Endothelial cell of umbilical vein (primary cell): ENCODE measurements around the gene KIF26B. TPM values are rescaled to one million over a fixed set of nuclear protein-coding genes. Genes with fewer than 3 reads are reported as not detected.

Experiments
- BruUV-seq: library from RNA; stranded (reverse); fragments of 400-500 nt; replicated peaks from 2 replicates; lab custom pipeline; 2021; lab: Mats Ljungman, UMichigan
- CTCF ChIA-PET: fragments of 300-600, 350-600 bp; sonication (Branson Sonifier 250); formaldehyde crosslinking; loops from one replicate; lab custom pipeline; 2021; ENCODE audit warnings: antibody characterized with exemption, inconsistent platforms; lab: Charles Lee
- POLR2A ChIA-PET: fragments of 300-600, 350-600 bp; sonication (Branson Sonifier 250); formaldehyde crosslinking; loops from one replicate; lab custom pipeline; 2021; ENCODE audit warnings: antibody characterized with exemption, inconsistent platforms; lab: Charles Lee
- DNase-seq: peaks from one replicate; pipeline ENCODE4 v3.0.0-alpha.2; 2011; ENCODE audit warnings: low read depth, low spot score
- FAIRE-seq: peaks from 2 replicates; lab custom pipeline; 2011; peaks lifted over from hg19 to GRCh38; lab: Jason Lieb, UNC
- H2AFZ ChIP-seq: 2 replicates; pipeline ENCODE4 v1.6.0; 2012; ENCODE audit warnings: low read depth, low read length, control low read depth, inconsistent platforms
- H3K27ac ChIP-seq: 2 replicates; pipeline ENCODE4 v1.5.1; 2011; ENCODE audit warnings: low read depth, mild to moderate bottlenecking, control low read depth, low read length, moderate library complexity; ENCODE audit not compliant: insufficient read depth
- H3K27me3 ChIP-seq, 2 experiments: 2 replicates each; pipeline versions ENCODE4 v1.6.0 to v1.6.1; 2011; ENCODE audit warnings: low read length in 2 of 2, mixed read lengths in 1 of 2; ENCODE audit not compliant: control insufficient read depth in 2 of 2, insufficient read depth in 2 of 2
- H3K36me3 ChIP-seq, 2 experiments: 2 replicates in 1 of 2; 3 replicates in 1 of 2; pipeline ENCODE4 v1.5.1; 2011; ENCODE audit warnings: low read length in 2 of 2, mild to moderate bottlenecking in 1 of 2, moderate library complexity in 1 of 2; ENCODE audit not compliant: control insufficient read depth in 2 of 2, insufficient read depth in 2 of 2; ENCODE audit errors: extremely low read depth in 1 of 2
- H3K4me1 ChIP-seq: 3 replicates; pipeline ENCODE4 v1.5.1; 2011; ENCODE audit warnings: mild to moderate bottlenecking, low read length; ENCODE audit not compliant: control insufficient read depth, insufficient read depth; ENCODE audit errors: extremely low read depth
- H3K4me2 ChIP-seq: 2 replicates; pipeline ENCODE4 v1.6.1; 2011; ENCODE audit warnings: low read length, control low read depth, mixed read lengths; ENCODE audit not compliant: insufficient read depth
- H3K4me3 ChIP-seq, 3 experiments: fragments of 200-600 bp in 1 of 3; sonication (generic), shearing (Covaris generic) in 1 of 3; replicated peaks in 1 of 3; 2 replicates each; pipeline ENCODE4 v1.5.1; 2011 to 2016; ENCODE audit warnings: control low read depth in 3 of 3, low read length in 3 of 3, mild to moderate bottlenecking in 2 of 3, inconsistent platforms in 1 of 3, low read depth in 1 of 3, moderate library complexity in 1 of 3; ENCODE audit not compliant: insufficient read depth in 1 of 3
- H3K79me2 ChIP-seq: 2 replicates; pipeline ENCODE4 v1.6.0; 2012; ENCODE audit warnings: low read length, inconsistent platforms; ENCODE audit not compliant: control insufficient read depth, insufficient read depth
- H3K9ac ChIP-seq: replicated peaks from 2 replicates; pipeline ENCODE3; 2011; ENCODE audit warnings: low read length, control low read depth; ENCODE audit not compliant: insufficient read depth; ENCODE audit errors: extremely low read depth
- H3K9me1 ChIP-seq: replicated peaks from 3 replicates; pipeline ENCODE4 v1.6.0; 2011; ENCODE audit warnings: mild to moderate bottlenecking, low read length; ENCODE audit not compliant: control insufficient read depth, insufficient read depth; ENCODE audit errors: extremely low read depth
- H3K9me3 ChIP-seq: replicated peaks from 2 replicates; pipeline ENCODE4 v1.5.1; 2012; ENCODE audit warnings: low read length, inconsistent platforms; ENCODE audit not compliant: control insufficient read depth, insufficient read depth
- H4K20me1 ChIP-seq: replicated peaks from 2 replicates; pipeline ENCODE3; 2011; ENCODE audit warnings: mild to moderate bottlenecking, low read length; ENCODE audit not compliant: control insufficient read depth, insufficient read depth; ENCODE audit errors: extremely low read depth
- EZH2 ChIP-seq: IDR thresholded peaks from 2 replicates; pipeline ENCODE4 v1.6.1; 2012; ENCODE audit warnings: borderline replicate concordance, low read depth, mild to moderate bottlenecking, moderate library complexity, low read length, inconsistent platforms; ENCODE audit not compliant: severe bottlenecking
- FOS ChIP-seq: IDR thresholded peaks from 2 replicates; pipeline ENCODE4 v1.6.1; 2011; ENCODE audit warnings: mild to moderate bottlenecking, low read length, moderate library complexity, borderline replicate concordance; ENCODE audit not compliant: insufficient read depth
- GATA2 ChIP-seq: IDR thresholded peaks from 2 replicates; pipeline ENCODE4 v1.7.0; 2011; ENCODE audit warnings: low read depth, mild to moderate bottlenecking, moderate library complexity, mixed read lengths, low read length; ENCODE audit not compliant: insufficient read length, insufficient read depth
- JUN ChIP-seq: IDR thresholded peaks from 2 replicates; pipeline ENCODE4 v1.6.1; 2011; ENCODE audit warnings: borderline replicate concordance, low read depth; ENCODE audit not compliant: insufficient read length, insufficient read depth
- MYC ChIP-seq: IDR thresholded peaks from one replicate; pipeline ENCODE4 v1.6.1; 2011; ENCODE audit warnings: mild to moderate bottlenecking, low read depth, low read length
- POLR2A ChIP-seq: IDR thresholded peaks from 2 replicates; pipeline ENCODE4 v1.6.1; 2012; ENCODE audit warnings: low read depth, mild to moderate bottlenecking, control low read depth, low read length
- POLR2AphosphoS5 ChIP-seq: IDR thresholded peaks from 2 replicates; pipeline ENCODE4 v1.6.1; 2012; ENCODE audit warnings: low read depth, mild to moderate bottlenecking, control low read depth, low read length, moderate library complexity; ENCODE audit not compliant: insufficient read depth
- dilution Hi-C: fragments of 300-500 bp; cut with MboI; formaldehyde crosslinking; loops from one replicate; pipeline ENCODE4 v1.15.0; 2019; ENCODE audit warnings: low sequenced_read_pairs; ENCODE audit not compliant: extremely low pct_ligation_motif_present
- intact Hi-C: fragments of 100-400 bp; cut with micrococcal nuclease; formaldehyde crosslinking; loops from one replicate; pipeline ENCODE4 v1.10.0; 2022
- polyA plus RNA-seq, 4 experiments: library from polyadenylated mRNA; depleted of rRNA in 3 of 4; stranded (reverse) in 3 of 4; unstranded in 1 of 4; fragments of >200 nt; gene quantifications; 2 replicates each; pipeline versions ENCODE4 v1.2.1 to v1.2.3, GENCODE V29; 2011 to 2012; ENCODE audit warnings: missing spikeins in 1 of 4
- total RNA-seq: library from RNA; stranded (reverse); gene quantifications from 2 replicates; pipeline ENCODE4 v1.2.3, GENCODE V29; 2021
- TF ChIP-seq, protein P1 (sequence below): IDR thresholded peaks from 2 replicates; pipeline ENCODE4 v1.6.1; 2011; ENCODE audit not compliant: insufficient read depth, insufficient read length
- TF ChIP-seq, protein P2 (sequence below), 2 donors: IDR thresholded peaks; 1 replicate in 1 of 2; 2 replicates in 1 of 2; pipeline ENCODE4 v1.5.1; 2011; ENCODE audit warnings: low read length in 2 of 2, mild to moderate bottlenecking in 2 of 2, moderate library complexity in 2 of 2, control low read depth in 1 of 2, inconsistent platforms in 1 of 2, low read depth in 1 of 2; ENCODE audit not compliant: insufficient read depth in 1 of 2; ENCODE audit errors: extremely low read depth in 1 of 2

The KIF26B gene
- total and polyA plus RNA-seq, 2 donors (not counting 3 experiments of a cell fraction or from before 2014, with no cell fraction given): 0.04 to 0.49 TPM

DNA sequence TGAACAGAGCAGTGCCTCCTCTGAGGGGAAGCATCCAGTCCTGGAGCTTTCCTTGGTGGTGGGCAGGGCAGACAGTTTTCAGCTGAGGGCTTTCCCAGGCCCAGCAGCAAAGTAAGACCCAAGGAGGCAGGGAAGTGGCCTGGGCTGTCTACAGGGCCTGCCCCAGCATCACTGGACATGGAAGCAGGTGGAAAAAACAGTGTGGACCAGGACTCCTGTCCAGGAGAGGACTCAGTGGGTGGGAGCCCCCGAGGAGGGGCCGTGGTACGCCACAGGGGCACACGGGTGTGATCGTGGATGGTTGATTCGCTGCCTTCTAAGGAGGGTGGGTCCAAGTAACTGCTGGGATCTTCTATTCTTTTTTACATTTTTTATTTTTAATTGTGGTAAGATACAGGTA lies 387.6 kb downstream of the KIF26B start:
- TF ChIP-seq EZH2 (no peak), JUN (no peak), MYC (no peak), GATA2 (no peak), POLR2A (no peak), FOS (no peak), POLR2AphosphoS5 (no peak)
- TF ChIP-seq, protein P1, sequence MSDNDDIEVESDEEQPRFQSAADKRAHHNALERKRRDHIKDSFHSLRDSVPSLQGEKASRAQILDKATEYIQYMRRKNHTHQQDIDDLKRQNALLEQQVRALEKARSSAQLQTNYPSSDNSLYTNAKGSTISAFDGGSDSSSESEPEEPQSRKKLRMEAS: no peak
- TF ChIP-seq, protein P2, sequence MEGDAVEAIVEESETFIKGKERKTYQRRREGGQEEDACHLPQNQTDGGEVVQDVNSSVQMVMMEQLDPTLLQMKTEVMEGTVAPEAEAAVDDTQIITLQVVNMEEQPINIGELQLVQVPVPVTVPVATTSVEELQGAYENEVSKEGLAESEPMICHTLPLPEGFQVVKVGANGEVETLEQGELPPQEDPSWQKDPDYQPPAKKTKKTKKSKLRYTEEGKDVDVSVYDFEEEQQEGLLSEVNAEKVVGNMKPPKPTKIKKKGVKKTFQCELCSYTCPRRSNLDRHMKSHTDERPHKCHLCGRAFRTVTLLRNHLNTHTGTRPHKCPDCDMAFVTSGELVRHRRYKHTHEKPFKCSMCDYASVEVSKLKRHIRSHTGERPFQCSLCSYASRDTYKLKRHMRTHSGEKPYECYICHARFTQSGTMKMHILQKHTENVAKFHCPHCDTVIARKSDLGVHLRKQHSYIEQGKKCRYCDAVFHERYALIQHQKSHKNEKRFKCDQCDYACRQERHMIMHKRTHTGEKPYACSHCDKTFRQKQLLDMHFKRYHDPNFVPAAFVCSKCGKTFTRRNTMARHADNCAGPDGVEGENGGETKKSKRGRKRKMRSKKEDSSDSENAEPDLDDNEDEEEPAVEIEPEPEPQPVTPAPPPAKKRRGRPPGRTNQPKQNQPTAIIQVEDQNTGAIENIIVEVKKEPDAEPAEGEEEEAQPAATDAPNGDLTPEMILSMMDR (IDR thresholded peaks at IDR 0.05; ENCODE audit: extremely low read depth in 1 of 2, insufficient read depth in 1 of 2, low read depth in 1 of 2, low read length in 2 of 2): no peak
- dilution Hi-C loops: no loop called here
- no peak overlapping the region for H3K27ac ChIP-seq
- no TSS peak for BruUV-seq
- FAIRE-seq: no peak
- no peak for DNase-seq
- H3K9me1 ChIP-seq: no peaks in the 10 kb centered on the region
- ChIA-PET POLR2A (no interaction called here), CTCF (no interaction called here)
- no peaks in the 10 kb centered on the region for H3K79me2 ChIP-seq
- no peak overlapping the region for H2AFZ ChIP-seq
- no peaks in the 10 kb centered on the region for H3K4me1 ChIP-seq
- H3K4me3 ChIP-seq: no peak overlapping the region
- no peaks in the 10 kb centered on the region for H3K9me3 ChIP-seq
- H4K20me1 ChIP-seq: no peaks in the 10 kb centered on the region
- no peak overlapping the region for H3K4me2 ChIP-seq
- H3K9ac ChIP-seq: no peak overlapping the region
- no peaks in the 10 kb centered on the region for H3K27me3 ChIP-seq
- intact Hi-C loops: no loop called here
- H3K36me3 ChIP-seq: no peaks in the 10 kb centered on the region
